HG03457 (cell line): ENCODE results near the gene DDX1.

Experiments
- ATAC-seq: cut with Tn5 transposase; IDR thresholded peaks from one replicate; pipeline ENCODE4 v1.9.1; 2021; ENCODE audit warnings: moderate number of reproducible peaks; ENCODE audit not compliant: unreplicated experiment

The DDX1 gene

DNA sequence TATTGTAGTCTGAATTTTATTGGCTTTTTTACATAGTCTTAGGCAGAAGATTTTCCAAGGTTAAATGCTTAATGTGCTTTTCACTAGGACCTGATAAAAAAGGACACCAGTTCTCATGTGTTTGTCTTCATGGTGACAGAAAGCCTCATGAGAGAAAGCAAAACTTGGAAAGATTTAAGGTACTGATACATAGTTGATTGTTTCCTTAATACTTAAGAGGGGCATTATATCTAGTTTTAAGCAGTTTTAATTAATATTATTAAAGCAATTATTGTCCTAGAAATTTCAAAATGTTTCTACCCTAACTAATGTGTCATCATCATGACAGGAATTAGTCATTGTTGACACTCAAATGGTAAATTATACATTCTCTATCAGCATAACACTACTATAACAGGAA, 35.3 kb downstream of the DDX1 start:
- no peak for ATAC-seq

DNA sequence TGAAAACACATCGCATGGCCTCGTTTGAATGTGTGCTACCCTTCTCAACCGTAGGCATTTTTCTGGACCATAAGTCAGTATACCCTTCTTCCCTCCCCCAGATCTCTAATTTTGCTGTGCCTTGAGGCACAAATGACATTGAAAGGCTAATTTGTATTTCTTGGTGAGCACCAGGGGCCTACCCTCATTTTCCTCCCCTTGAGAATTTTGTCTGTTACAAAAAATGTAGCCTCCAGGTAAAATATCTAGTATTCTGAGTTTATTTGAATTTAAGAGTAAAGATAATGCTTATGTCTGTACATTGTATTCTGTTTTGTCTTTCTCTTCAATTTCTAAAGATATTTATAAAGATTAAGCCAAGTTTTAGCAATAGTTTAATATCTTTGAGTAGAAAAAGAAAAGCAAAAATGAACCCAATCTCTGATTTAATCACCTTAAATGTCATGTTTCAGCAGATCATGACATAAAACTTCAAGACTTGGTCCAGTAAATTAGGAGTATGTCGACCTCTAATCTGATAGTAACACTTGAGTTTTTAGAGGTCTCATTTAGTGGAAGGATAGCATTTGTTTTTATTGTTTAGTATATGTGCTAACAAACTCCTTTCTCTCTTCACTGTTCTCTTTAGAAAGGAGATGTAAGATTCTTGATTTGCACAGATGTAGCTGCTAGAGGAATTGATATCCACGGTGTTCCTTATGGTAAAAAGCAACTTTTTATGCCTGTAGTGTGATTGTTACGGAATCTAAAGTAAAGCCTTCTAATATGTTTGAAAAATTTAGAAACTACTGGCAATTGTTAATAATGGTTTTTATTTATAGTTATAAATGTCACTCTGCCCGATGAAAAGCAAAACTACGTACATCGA, 36.4 kb downstream of the DDX1 start:
- ATAC-seq = no peak

DNA sequence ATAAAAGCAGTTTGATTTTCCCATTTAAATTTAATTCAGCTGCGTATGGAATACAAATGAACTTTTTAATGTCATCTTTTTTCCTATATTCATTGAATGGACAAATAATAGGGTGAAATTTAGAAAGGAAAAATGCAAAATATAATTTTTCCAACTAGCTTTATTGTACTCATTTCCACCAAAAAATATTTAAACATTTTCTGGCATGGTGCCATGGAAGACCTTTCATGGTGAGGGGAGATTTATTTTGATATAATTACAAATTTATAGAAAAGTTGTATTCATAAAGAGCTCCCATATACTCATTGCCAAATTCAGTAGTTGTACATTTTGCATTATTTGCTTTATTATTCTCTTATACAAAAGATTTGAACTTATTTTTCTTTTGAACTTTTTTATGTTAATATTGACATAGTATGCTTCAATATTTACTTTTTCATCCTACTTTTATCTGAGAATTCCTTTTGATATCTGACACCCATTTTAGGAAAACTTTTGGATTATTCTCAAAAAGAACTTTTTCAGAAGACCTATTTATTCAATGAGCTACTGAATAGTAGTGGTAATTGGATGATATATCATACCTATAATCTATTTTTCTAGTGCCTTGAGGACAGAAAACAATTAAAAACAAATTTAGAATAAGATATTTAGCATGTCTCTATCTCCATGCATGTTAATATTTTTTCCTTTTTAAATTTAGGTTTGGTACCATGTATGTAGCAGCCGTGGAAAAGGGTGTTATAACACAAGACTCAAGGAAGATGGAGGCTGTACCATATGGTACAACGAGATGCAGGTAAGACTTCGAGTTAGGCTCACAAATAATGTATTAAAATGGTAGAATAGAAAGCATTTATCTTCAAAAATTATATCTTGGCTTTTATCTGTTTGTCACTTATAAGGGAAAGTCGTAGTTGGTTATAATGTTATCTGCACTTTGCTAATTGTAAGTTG, 37.5 kb downstream of the DDX1 start:
- no peak for ATAC-seq

DNA sequence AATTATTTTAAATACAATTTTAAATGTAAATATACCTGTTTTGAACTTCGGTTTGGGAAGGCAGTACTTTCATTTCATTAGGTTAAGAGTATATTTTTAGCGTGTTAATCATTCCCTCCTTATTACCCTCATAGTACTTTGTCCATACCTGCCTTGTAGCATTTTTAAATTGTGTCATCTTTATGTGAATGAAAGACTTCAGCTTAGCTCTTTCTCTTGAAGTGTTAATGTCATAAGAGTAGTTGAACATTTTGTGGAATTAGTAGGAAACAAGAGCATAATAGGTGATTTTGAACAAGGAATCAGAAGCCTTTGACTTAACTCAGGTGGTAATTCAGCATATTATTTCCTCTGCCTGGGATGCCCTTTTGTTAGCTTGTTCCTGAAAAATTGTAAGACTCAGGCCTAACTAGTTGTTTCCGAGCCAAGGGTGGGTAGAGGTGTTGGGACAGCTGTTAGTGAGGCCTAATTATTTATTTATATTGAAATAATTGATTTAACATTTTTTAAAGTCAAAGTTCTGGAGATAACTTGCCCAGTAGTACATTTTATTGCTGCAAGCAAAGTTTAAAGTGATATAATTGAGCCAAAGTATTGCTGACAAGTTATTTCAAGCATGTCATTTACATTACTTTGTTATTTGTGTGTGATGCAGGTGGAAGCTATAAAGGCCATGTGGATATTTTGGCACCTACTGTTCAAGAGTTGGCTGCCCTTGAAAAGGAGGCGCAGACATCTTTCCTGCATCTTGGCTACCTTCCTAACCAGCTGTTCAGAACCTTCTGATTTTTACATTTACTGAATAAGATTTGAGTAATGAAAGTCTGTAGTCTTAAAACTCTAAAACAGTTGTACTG, 38.7 kb downstream of the DDX1 start:
- ATAC-seq = no peak

DNA sequence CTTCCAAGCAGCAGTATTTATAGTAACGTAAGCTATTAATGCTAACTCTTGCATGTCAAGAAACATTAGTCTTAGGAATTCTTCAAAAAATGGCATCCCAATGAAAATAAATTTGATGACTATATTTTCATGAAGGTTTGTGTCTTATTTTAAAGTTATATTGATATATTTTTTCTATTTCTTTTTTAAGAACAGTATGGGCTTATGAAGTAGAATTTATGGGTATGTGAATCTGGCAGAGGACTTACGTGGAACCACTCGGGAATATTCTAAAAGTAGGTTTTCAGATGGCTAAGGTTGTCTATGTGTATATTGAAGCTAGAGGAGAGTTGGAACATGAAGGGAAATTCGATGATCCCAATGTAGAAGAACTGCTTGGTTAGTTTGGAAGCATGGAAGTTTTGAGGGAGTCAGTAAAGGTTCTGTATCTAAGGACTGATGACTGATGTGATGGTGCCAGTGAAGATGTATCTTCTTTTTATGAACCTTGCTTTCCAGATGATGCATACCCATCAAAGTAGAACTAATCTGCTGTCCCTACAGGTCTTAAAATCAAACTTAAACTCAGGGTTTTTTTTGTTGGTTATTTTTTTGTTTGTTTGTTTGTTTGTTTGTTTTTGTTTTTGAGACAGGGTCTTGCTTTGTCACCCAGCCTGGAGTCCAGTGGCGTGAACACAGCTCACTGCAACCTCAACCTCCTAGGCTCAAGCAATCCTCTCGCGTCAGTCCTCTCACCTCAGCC, 39.5 kb downstream of the DDX1 start:
- no peak for ATAC-seq

DNA sequence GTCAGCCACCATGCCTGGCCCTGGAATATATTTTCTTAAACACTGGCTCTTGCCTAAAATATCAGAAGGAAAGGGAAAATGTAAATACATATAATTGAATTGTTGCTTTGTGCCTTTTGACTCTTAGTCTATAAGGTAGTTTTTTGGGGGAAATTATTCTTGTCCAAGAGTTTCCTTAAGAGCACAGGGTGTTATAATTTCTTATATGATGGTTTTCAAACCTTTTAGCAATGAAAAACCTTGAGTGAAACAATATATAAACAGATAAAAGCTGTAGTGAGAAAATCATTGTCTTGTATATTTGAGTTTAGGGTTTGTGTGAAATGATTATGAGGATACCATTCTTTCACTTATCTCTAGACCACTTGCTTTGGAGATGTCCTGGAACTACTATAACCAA, 40.2 kb downstream of the DDX1 start:
- no peak for ATAC-seq

DNA sequence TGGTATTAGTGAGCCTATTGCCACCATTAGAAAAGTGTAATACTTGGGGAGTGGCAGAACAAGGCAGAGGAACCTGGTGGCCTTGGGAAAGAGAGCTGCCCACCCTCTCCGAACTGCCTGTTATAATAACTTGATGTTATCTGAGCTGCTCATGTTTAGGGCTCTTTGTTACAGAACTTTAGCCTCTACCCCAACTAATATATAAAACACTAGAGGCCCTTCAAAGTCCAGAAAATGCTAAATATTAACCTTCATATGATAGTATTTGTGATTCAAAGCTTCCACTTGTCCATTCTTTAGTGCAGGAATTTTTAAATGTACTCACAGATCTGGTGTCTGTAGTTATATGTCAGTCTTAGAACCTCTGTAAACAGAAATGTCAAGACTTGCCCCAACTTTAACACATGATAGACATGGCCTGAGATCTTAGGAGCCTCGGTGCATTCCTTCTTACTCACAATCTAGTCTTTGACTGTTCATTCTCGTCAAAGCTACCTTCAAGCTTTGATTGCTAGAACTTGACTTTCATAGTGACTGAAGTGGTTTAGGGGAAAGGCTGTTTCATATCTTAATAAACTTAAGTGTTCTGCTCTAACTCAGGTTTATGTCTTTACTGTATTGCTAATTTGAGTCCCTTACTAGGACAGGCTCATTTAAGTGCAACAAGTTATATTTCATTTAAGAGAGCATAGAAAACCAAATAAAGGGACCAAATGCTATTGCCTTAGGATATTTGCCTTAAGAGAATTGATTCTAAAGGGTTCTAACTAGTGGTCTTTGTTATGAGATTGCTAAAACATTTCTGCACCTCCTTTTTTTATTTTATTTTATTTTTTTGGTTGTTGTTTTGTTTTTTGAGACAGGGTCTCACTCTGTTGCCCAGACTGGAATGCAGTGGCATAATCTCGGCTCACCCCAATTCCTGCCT, 41.6 kb downstream of the DDX1 start:
- ATAC-seq = no peak

DNA sequence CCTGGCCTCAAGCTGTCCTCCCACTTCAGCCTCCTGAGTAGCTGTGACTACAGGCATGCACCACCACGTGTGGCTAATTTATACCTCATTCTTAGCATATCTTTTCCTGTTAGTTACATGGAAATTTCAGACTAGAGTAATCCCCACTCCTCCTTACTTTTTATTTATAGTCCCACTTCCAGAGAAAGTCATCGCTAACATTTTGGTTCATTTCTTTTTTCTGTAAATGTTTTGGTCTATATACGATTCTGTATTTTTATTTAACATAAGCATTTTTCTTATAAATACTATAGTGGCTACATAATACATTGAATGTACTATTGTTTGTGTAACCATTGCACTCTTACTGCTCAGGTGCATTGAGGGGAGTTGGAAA, 42.3 kb downstream of the DDX1 start:
- ATAC-seq = no peak

DNA sequence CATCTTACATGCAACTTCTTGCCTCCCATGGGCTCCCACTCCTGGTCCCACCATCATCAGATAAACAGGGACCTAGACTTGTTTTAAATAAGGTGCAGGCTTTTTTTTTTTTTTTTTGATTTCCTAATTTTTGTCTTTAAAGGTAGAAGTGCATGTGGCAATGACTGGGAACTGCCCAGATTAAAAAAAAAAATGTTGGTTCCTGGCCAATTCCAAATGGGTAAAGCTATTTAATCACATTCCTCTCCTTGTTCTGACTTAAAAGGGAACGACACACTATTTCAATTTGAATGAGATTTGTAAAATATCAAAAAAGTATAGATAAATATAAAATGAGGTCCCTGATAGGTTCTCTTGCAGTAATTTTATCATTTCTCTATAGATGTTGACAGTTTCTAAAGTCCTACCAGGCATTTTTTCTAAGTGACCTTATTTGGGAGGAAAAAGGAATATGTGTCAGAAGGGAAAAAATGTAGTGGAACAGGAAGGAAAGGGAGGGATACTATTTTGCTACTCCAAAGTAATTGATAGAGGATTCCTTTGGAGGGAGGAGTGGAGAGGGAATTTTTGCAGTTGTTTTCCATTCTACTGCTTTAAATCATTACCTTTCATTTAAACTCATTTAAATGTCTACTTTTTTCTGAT, 43.3 kb downstream of the DDX1 start:
- ATAC-seq = no peak

DNA sequence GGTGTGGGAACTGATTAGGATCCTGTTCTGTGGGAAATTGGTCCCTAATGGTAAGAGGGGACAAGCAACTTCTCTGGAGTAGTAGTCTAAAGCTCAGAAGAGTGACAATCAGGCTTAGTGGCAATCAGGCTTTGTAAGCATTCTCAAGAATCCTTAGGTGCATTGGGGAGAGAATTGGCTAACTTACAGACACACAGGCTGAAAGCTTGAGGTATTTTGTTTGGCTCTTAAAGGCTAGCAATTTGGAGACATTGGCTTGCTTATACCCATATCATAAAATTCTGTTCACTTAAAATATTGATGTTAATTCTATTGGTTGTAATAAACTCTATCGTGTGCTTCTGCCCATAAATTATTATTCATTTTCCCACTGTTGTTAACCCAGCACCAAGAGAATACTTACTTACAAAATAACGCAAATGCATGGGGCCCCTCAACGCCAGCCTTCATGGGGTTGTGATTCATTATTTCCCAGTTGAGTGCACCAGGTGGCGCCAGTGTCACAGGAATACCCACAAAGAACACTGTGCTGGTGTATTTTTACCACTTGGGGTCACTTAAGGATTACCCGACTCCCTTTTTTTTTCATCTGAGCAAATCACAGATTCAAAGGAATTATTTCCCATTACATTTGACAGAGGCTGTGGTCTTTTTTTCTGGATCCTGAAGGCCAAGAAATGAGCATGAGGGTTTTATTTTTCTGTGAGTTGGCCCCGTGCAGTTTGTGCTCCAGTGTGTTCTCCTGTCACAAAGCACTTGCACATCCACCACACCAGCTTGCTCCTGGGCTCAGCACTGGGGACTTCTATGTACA, 45.5 kb downstream of the DDX1 start:
- peak; percentile 95 for ATAC-seq

DNA sequence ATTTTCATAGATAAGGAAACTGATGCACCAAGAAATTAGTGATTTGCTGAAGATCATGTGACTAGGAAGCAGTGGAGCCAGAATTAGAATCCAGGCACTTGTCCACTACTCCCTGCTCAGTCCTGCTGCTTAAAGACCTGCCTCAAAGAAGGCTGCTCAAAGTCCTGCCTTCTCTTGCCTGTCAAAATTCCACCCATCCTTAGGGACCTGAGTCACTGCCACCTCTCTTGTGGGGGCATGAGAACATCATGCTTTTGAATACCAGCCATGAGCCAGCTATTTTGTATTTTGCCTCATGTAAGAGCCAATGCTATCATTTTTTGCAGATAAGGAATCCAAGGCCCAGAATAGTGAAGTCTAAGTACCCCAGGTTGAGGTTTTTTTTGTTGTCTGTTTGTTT, 47.1 kb downstream of the DDX1 start:
- ATAC-seq = no peak

DNA sequence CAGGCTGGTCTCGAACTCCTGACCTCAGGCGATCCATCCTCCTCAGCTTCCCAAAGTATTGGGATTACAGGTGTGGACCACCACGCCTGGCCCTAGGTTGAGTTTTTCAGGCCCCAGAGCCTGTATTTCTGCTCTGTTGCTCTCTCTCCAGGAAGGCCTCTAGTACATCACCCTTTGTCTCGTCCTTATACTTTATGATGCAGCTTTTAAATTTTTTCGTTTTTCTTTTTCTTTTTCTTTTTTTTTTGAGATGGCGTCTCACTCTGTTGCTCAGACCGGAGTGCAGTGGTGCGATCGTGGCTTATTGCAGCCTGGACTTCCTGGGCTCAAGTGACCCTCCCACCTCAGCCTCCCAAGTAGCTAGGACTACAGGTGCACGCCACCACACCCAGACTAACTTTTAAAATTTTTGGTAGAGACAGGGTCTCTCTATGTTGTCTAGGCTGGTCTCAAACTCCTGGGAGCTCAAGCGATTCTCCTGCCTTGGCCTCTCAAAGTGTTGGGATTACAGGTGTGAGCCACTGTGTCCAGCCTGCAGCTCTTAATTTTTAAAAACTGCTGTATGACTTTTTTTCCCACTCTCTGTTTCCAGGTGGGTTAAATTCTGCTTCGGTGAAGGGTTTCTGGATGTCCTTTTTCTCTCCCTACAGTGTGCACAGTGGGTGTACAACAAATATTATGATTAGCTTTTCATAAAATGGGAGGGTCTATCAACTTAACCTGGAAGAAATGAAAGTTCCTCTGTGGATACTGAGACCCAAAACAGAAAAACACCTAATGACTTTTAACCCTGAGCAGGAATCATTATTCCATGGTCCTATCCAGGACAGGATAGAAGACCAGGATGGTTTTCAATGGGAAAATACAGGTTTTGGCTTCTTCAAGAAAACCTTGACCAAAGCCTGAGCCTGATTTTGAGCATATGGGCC, 47.9 kb downstream of the DDX1 start:
- no peak for ATAC-seq

DNA sequence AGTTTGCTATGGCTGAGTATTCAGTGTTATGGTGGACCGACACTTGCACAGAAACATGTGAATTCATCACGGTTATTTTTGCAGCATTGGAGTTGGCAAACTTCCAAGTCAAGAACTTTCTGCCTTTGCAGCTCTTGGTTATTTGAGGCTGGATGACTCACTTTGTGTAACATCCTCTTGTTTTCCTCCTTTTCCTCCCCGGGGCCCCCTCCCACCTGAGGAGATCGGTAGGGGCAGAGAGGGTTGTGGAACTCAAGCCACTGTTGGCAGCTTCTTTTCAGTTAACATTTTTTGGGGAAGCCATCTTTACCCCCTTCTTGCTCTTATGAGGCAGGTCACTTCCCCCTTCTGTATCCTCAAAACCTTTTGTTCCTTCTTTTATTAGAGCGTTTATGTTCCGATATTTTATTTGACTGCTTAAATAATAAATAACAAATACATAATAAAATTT, 48.6 kb downstream of the DDX1 start:
- no peak for ATAC-seq

DNA sequence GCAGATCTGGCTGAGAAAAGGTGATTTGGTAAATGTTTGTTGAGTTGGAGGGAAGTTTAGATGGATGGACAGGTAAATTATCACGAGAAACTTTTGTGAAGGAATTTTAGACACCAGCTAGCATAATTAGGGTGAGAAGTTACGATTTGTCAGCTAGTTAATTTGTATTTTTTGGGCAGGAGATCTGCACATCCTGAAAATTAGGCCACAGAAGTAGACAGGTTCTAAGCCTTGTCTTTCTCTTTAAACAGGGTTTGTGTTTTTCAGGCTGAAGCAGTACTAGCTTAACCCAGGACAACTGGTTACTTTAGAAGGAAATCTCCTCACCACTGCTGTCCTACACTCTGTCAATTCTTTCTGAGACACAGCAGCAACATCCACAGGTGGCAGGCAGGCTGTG, 49.1 kb downstream of the DDX1 start:
- ATAC-seq = no peak

DNA sequence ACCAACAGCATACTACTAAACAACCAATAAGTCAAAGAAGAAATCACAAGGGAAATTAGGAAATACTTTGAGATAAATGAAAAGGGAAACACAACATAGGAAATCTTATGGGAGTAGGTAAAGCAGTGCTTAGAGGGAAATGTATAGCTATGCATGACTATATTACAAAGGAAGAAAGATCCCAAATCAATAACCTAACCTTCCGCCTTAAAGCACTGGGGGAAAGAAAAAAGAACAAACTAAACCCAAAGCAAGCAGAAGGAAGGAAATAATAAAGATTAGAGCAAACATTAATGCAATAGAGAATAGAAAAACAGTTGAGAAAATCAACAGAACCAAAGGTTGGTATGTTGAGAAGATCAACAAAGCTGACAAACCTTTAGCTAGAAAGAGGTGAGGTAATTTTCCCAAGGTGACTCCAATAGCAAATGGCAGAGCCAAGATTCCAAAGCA, 49.9 kb downstream of the DDX1 start:
- no peak for ATAC-seq

DNA sequence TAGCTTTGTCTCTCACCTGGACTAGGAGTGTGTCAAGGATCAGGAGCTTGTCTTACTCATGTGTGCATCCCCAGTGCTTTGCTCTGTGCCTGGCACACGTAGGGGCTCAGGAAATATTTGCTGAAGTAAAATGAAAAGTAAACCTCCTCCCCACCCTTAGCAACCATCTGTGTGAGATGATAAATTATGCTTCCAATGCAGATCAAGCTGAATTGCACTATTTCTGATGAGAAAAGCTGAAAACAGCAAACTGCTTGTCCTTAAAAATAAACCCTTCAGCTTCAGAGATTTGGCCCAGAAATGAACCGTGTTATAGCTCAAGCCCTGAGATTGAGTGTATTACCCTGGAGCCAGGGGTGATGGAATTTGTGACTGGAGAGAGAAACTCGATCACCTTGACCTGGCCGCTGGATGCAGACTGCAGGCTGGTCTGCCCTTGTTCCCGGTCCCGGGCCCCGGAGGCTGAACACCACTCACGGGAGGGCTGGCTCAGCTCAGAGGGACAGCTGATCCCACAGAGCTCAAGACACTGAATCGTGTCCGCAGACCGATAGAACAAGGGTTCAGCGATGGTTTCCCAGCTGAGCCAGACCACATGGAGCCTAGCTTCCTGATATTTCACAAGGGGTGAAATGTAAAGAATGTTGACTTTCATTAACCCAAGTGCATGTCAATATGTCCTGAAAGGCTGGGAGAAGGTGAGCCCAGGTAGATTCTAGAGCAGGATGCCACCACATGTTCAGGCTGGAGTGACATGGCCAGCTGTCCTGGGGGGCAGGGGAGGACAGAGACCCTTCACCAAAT, 50.5 kb downstream of the DDX1 start:
- ATAC-seq = no peak
